COLO668 (cell line): Measurements from ENCODE around the gene CDKAL1.

Experiments used
- DNase-seq: peaks from one replicate; lab custom pipeline; 2025; ENCODE audit not compliant: unreplicated experiment; lab: John Stamatoyannopoulos, UW

The CDKAL1 gene

DNA sequence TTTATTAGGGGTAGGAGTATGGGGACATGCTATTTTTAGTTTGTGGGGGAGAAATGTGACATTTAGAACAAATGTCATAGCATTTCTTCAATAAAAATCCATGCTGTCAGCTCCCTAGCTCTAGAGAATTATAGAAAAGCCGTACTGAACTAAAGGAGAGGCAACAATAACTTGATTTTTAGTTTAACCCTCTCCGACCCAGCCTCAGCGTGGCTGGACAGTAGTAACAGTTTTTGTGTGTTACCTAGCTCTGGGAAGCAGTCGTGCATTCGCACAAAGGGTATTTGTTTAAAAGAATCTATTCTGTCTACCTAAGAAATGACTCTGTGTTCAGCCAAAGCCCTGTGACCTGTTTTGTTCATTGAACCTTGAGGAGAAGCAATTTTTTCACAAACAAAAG is 616.9 kb downstream of the CDKAL1 start:
- DNase-seq, result no peak

- no peak for DNase-seq
Observed at GRCh38 chr6:21151530-21151929, 617.3 kb downstream of the CDKAL1 start.

DNA sequence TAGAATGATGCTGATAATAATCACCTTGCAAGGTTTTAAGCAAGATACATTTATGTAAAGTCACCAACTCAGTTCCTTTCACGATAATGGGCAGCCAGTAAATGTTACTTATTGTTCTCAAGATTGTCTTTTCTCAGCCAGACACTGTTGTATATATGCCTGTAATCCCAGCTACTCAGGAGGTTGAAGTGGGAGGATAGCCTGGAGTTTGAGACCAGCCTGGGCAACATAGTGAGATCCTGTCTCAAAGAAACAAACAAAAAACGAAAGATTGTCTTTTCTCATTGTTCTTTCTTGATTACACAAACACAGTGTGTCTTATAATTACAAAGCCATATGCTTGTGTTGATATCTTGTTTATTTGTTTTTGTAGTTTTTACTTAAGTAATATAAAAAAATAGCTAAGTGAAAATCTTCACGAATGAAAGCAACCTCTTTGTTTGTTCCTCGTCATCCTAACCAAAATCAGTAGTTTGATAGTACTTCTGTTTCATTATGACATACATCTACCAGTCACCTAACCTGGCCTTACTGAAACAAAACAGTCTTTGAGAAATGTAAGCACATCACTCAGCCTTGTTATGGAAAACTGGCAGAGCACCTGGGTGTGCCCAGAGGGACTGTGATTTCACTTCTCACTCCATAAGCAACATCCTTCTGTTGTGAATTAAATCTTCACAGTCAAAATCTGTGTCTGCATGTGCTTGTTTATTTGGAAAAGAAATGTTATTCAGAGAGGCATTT is 623.1 kb downstream of the CDKAL1 start:
- no peak for DNase-seq

- DNase-seq, result no peak
Observed at GRCh38 chr6:21158149-21158548, 623.9 kb downstream of the CDKAL1 start.

- DNase-seq, result no peak
Observed at GRCh38 chr6:21158873-21159272, 624.6 kb downstream of the CDKAL1 start.

DNA sequence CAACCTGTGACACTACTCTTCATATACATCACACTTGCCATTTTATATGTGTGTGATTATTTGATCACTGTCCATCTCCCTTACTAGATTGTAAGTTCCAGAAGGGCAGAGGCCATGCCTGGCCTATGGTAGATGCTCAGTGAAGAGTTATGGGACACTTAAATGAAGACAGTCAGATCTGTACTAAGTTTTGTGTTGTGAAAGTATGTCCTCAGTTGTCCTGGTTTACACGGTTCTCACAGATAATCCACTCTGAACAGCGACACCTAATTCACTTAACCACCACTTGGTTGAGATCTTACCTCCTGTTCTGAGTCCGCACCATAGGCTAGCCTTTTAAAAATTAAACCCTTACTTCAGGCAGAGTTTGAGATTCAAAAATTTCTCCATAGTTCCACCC is 625.2 kb downstream of the CDKAL1 start:
- DNase-seq, result no peak

DNA sequence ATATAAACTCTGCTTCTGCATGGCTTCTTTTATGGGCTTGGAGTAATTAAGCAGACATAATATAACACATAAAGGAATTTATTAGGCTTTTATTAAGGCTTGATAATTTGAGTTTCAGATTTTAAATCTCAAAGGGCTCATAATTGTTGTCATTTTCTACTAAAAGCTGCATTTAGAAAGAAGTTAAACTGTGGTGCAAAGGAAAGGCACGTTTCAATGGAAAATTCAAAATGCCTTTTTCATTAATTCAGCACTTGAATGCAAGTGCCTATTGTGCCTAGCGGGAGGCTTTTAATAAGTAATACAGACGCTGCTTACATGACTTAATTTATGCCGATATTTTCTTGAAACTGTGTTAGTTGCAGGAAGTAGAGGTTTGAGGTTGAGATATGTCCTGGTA is 627.5 kb downstream of the CDKAL1 start:
- no peak for DNase-seq

GRCh38 chr6:21163110-21163837 is 629.0 kb downstream of the CDKAL1 start:
- no peak for DNase-seq

GRCh38 chr6:21163838-21164180 is 629.6 kb downstream of the CDKAL1 start:
- no peak for DNase-seq

- DNase-seq, result no peak
Observed at GRCh38 chr6:21164768-21165326, 630.6 kb downstream of the CDKAL1 start.

DNA sequence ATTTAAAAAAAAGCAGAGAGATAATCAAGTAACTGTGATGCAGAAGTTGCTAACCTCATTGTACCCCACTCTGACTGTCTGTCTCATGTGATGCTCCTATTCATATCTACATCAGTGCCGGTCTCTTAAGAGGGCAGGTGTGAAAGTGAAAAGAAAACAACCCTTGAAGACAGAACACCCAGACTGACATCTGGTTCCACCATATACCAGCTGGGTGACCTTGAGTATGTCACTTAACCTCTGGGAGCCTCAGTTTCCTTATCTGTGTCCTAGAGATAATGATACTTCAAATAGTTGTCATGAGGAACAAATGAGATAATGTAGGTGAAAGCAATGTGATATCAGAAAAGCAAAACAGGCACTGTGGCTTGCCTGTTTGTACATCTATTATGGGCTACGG is 632.5 kb downstream of the CDKAL1 start:
- DNase-seq, result no peak

DNA sequence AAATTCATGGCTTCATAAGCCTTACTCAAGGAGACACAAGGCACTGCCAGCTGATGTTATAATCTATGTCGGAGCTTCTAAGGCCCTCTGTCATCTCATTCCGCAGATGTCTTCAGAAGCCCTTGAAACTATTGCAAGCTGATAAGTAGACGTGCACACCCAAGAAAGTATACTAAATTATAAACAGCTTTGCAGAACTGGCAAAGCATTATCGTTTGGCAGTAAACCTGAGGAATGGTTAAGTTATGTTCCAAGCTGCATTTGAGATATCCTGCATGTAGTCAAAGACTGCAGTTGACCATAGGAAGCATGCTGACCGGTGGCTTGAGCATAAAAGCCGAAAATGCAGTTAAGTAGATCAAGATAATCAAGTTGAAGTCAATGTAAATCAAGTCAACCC is 633.5 kb downstream of the CDKAL1 start:
- DNase-seq, result no peak

GRCh38 chr6:21171801-21172200 is 637.5 kb downstream of the CDKAL1 start:
- DNase-seq, result no peak

DNA sequence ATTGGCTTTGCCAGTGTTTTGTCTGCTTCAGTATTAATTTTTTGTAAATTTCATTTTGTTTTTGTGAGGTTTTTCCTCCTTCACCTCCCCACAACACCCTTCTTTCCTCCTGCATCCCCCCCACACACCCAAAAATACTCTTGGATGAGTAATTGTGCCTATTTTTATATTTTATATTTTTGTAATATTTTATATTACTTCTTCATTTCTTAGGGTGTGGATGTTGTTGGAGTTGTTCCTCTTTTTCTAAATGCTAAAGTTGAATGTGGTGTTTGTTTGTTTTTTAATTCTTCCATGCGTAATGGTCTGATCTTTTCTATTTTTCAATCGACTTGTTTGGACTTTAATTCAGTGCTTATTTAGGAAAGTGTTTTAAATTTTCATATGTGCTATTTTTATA is 638.8 kb downstream of the CDKAL1 start:
- no peak for DNase-seq

DNA sequence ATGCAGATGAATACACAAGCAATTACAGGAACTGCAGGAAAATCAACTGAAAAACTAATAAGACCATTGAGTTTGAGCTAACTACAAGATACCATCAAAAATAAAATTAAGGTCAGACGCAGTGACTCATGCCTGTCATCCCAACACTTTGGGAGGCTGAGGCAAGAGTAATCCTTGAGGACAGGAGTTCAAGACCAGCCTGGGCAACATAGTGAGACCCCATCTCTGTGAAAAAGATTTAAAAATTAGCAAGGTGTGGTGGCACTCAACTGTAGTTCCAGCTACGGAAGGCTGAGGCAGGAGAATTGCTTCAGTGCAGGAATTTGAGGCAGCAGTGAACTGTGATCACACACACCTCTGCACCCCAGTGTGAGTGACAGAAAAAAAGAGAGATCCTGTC is 639.4 kb downstream of the CDKAL1 start:
- DNase-seq, result no peak

- DNase-seq, result no peak
Observed at GRCh38 chr6:21176197-21176596, 641.9 kb downstream of the CDKAL1 start.

GRCh38 chr6:21180155-21180554 is 645.9 kb downstream of the CDKAL1 start:
- no peak for DNase-seq

DNA sequence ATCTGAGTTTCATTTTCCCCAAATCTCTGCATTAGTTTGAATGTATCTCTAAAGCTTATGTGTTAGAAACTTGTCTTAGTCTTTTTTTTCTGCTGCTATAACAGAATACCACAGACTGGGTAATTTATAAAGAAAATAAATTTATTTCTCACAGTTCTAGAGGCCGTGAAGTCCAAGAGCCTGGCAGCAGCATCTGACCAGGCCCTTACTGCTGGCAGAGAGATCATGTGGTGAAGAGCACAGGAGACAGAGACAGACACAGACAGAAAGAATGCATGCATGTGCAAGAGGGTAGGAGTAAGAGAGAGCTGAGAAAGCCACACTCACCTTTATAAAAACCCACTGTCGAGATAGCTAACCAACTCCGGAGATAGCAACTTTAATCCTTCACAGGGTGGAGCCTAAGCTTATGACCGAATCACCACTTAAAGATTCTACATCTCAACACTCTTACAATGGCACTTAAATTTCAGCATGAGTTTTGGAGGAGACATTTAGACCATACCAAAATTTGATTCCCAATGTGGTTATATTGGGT is 646.6 kb downstream of the CDKAL1 start:
- DNase-seq, result no peak

- DNase-seq, result no peak
Observed at GRCh38 chr6:21181866-21182265, 647.6 kb downstream of the CDKAL1 start.

GRCh38 chr6:21182589-21182988 is 648.3 kb downstream of the CDKAL1 start:
- DNase-seq, result no peak

GRCh38 chr6:21185861-21186478 is 651.7 kb downstream of the CDKAL1 start:
- DNase-seq, result no peak
